Gastroesophageal sphincter (tissue), 3 donors: ENCODE results near the gene EIF2B5.

Source experiments
- POLR2A ChIP-seq, 2 donors: fragments of 450-650 bp; IDR thresholded peaks; one replicate each; pipeline ENCODE4 v1.6.1; 2017; ENCODE audit warnings: antibody characterized with exemption in 2 of 2, mild to moderate bottlenecking in 2 of 2, moderate library complexity in 1 of 2
- TF ChIP-seq, protein P1 (sequence below), 4 experiments: fragments of 200-600 bp in 2 of 4; fragments of 450-650 bp in 2 of 4; sonication (generic) in 1 of 4; IDR thresholded peaks; one replicate each; pipeline ENCODE4 v1.5.1; 2017 to 2019; ENCODE audit warnings: antibody characterized with exemption in 4 of 4, mild to moderate bottlenecking in 2 of 4, moderate library complexity in 2 of 4

DNA sequence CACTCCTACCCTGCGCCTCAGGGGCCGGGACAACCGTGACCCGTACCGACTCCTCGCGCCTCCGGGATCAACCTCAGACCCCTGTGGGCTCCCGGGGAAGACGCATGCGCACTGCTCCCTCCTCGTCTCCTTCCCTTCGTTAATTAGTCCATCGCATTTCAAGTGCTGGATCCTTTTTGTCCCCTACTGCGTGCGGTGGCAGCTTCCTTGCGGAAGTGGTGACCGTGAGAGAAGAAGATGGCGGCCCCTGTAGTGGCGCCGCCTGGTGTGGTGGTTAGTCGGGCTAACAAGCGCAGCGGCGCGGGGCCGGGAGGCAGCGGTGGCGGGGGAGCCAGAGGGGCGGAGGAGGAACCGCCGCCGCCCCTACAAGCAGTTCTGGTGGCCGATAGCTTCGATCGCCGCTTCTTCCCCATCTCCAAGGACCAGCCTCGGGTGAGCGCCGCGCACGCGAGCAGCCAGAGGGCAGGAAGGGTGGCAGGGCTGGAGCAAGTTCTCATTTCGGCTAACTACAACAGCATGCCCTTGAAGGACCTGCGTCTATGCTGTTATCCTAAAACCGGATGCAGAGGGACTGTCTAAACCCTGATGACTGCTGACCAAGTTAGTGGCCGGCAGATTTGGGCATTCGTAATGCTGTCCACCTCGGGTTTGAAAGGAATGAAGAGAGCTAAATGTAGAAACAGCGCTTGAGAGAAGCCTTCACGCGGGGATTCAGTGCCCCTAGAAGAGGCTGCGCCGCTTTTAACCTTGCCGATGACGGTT, at the start of gene EIF2B5:
- TF ChIP-seq, protein P1, sequence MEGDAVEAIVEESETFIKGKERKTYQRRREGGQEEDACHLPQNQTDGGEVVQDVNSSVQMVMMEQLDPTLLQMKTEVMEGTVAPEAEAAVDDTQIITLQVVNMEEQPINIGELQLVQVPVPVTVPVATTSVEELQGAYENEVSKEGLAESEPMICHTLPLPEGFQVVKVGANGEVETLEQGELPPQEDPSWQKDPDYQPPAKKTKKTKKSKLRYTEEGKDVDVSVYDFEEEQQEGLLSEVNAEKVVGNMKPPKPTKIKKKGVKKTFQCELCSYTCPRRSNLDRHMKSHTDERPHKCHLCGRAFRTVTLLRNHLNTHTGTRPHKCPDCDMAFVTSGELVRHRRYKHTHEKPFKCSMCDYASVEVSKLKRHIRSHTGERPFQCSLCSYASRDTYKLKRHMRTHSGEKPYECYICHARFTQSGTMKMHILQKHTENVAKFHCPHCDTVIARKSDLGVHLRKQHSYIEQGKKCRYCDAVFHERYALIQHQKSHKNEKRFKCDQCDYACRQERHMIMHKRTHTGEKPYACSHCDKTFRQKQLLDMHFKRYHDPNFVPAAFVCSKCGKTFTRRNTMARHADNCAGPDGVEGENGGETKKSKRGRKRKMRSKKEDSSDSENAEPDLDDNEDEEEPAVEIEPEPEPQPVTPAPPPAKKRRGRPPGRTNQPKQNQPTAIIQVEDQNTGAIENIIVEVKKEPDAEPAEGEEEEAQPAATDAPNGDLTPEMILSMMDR (IDR thresholded peaks at IDR 0.05): peak in 3 of 4 experiments; percentile 23 to 80 (median 31)
- peak; percentile 55 to 62 for TF ChIP-seq POLR2A (IDR thresholded peaks at IDR 0.05)
